CD4-positive, alpha-beta T cell (primary cell): ENCODE measurements around the gene GPR15LG. TPM values are rescaled to one million over a fixed set of nuclear protein-coding genes. Genes with fewer than 3 reads are reported as not detected.

Experiments
- ATAC-seq: fragments of 200-7000 bp; cut with Tn5 transposase; one replicate; pipeline ENCODE4 v1.10.0; 2022; ENCODE audit warnings: mild to moderate bottlenecking; ENCODE audit not compliant: poor library complexity
- CTCF ChIA-PET: fragments of 350-600 bp; sonication (Branson Sonifier 250); formaldehyde crosslinking; loops from one replicate; lab custom pipeline; 2021; ENCODE audit warnings: antibody characterized with exemption, inconsistent platforms; lab: Charles Lee
- POLR2A ChIA-PET: fragments of 350-600 bp; sonication (Branson Sonifier 250); formaldehyde crosslinking; loops from one replicate; lab custom pipeline; 2021; ENCODE audit warnings: antibody characterized with exemption, inconsistent platforms; lab: Charles Lee
- DNase-seq, 14 experiments: peaks; one replicate each; pipeline ENCODE4 v3.0.0-alpha.2; 2013 to 2020; ENCODE audit warnings: mixed read lengths in 2 of 14
- H3K27ac ChIP-seq, 2 donors: one replicate each; pipeline versions ENCODE4 v1.5.1 to v1.7.0; 2013; ENCODE audit warnings: low read length in 2 of 2, low read depth in 1 of 2, mild to moderate bottlenecking in 1 of 2
- H3K27me3 ChIP-seq, 2 experiments: 1 replicate in 1 of 2; 2 replicates in 1 of 2; pipeline versions ENCODE4 v1.6.1 to v1.7.0; 2013; ENCODE audit warnings: low read length in 2 of 2, control low read depth in 1 of 2, mild to moderate bottlenecking in 1 of 2, moderate library complexity in 1 of 2; ENCODE audit not compliant: insufficient read depth in 2 of 2, control insufficient read depth in 1 of 2
- H3K36me3 ChIP-seq: one replicate; pipeline ENCODE4 v1.6.1; 2013; ENCODE audit warnings: low read length, control low read depth; ENCODE audit not compliant: insufficient read depth
- H3K4me1 ChIP-seq: one replicate; pipeline ENCODE4 v1.6.1; 2013; ENCODE audit warnings: low read length, control low read depth; ENCODE audit not compliant: insufficient read depth
- H3K4me3 ChIP-seq: one replicate; pipeline ENCODE4 v1.5.1; 2013; ENCODE audit warnings: mild to moderate bottlenecking, low read length, moderate library complexity
- H3K9me3 ChIP-seq, 2 experiments: 1 replicate in 1 of 2; 2 replicates in 1 of 2; pipeline versions ENCODE4 v1.6.1 to v1.7.0; 2013; ENCODE audit warnings: low read length in 2 of 2, mild to moderate bottlenecking in 2 of 2, control low read depth in 1 of 2, moderate library complexity in 1 of 2; ENCODE audit not compliant: control insufficient read depth in 1 of 2, insufficient read depth in 1 of 2
- H3K27ac Mint-ChIP-seq: one replicate; pipeline ENCODE4 v1.8.0; 2020; ENCODE audit warnings: mixed read lengths
- H3K27me3 Mint-ChIP-seq: one replicate; pipeline ENCODE4 v1.8.0; 2021; ENCODE audit warnings: mixed read lengths
- H3K36me3 Mint-ChIP-seq: one replicate; pipeline ENCODE4 v1.8.0; 2021; ENCODE audit warnings: low read depth, mixed read lengths
- H3K4me1 Mint-ChIP-seq: one replicate; pipeline ENCODE4 v1.8.0; 2021; ENCODE audit warnings: low read depth, mixed read lengths
- H3K4me3 Mint-ChIP-seq: one replicate; pipeline ENCODE4 v1.8.0; 2020; ENCODE audit warnings: mild to moderate bottlenecking, mixed read lengths
- H3K9me3 Mint-ChIP-seq: one replicate; pipeline ENCODE4 v1.8.0; 2020; ENCODE audit warnings: mixed read lengths
- intact Hi-C, 2 experiments: fragments of 100-400 bp; cut with DNase I in 1 of 2; cut with micrococcal nuclease in 1 of 2; formaldehyde crosslinking; loops; one replicate each; pipeline versions ENCODE4 v1.15.1 to v1.9.0; 2023 to 2025; cut with DNase I, micrococcal nuclease
- total RNA-seq, 174 experiments: library from RNA in 2 of 174; stranded (reverse) in 2 of 174; gene quantifications; one replicate each; pipeline ENCODE4 v1.2.3 and lab custom pipeline; 2021 to 2026
- TF ChIP-seq, protein P1 (sequence below): fragments of 200-600 bp; IDR thresholded peaks from one replicate; pipeline ENCODE4 v1.8.0; 2022; ENCODE audit warnings: antibody characterized with exemption, mild to moderate bottlenecking

GPR15LG gene
- total RNA-seq, 2 experiments from 2014 or later: not detected

DNA sequence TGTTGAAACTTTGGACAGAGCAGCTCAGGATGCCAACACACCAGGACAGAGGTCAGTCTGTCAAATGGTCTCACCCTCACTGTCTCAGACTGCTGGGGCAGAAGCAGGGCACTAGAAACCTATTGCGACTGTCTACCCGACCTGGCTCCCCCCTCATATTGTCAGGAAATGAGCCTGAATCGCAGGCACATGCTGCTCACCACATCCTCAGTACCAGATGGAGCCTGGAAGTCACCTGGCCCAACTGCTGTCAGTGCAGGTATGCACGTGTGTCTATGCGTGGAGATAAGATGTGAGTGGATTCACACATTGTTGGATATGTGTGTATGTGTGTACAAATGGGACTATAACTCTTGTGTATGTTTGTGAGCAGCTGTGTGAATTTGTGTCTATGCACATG is 17.5 kb downstream of the GPR15LG start:
- no peaks in the 10 kb centered on the region for H3K36me3 ChIP-seq
- H3K27me3 ChIP-seq: peaks cover 27 to 28% of the 10 kb centered on the region in 2 experiments
- peaks cover 13% of the 10 kb centered on the region for H3K27me3 Mint-ChIP-seq
- H3K4me1 Mint-ChIP-seq: peaks cover 14% of the 10 kb centered on the region
- H3K4me3 ChIP-seq: no peak overlapping the region
- ChIA-PET POLR2A (interaction anchor here (0.8 to 2.4 kb wide), 4 partner anchors 13 to 52 kb away, joined by 3 to 9 read pairs (median 5); partner anchors contain the start of gene GHITM), CTCF (no interaction called here)
- H3K4me3 Mint-ChIP-seq: peak overlapping the region; percentile 4
- no peak overlapping the region for H3K27ac ChIP-seq
- peak overlapping the region; percentile 31 for H3K27ac Mint-ChIP-seq
- H3K36me3 Mint-ChIP-seq: no peaks in the 10 kb centered on the region
- H3K9me3 Mint-ChIP-seq: no peaks in the 10 kb centered on the region
- DNase-seq: peak in 7 of 14 experiments; percentile 28 to 61 (median 48)
- TF ChIP-seq, protein P1, sequence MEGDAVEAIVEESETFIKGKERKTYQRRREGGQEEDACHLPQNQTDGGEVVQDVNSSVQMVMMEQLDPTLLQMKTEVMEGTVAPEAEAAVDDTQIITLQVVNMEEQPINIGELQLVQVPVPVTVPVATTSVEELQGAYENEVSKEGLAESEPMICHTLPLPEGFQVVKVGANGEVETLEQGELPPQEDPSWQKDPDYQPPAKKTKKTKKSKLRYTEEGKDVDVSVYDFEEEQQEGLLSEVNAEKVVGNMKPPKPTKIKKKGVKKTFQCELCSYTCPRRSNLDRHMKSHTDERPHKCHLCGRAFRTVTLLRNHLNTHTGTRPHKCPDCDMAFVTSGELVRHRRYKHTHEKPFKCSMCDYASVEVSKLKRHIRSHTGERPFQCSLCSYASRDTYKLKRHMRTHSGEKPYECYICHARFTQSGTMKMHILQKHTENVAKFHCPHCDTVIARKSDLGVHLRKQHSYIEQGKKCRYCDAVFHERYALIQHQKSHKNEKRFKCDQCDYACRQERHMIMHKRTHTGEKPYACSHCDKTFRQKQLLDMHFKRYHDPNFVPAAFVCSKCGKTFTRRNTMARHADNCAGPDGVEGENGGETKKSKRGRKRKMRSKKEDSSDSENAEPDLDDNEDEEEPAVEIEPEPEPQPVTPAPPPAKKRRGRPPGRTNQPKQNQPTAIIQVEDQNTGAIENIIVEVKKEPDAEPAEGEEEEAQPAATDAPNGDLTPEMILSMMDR: no peak
- peak; percentile 89 for ATAC-seq
- intact Hi-C loops: loop anchor here in 1 of 2 experiments (1.0 to 5.0 kb wide), 2 partner anchors 14 to 44 kb away; no protein-coding TSS in a partner anchor
- H3K4me1 ChIP-seq: peaks cover 37% of the 10 kb centered on the region
- peaks cover 0 to 11% of the 10 kb centered on the region in 2 experiments for H3K9me3 ChIP-seq

DNA sequence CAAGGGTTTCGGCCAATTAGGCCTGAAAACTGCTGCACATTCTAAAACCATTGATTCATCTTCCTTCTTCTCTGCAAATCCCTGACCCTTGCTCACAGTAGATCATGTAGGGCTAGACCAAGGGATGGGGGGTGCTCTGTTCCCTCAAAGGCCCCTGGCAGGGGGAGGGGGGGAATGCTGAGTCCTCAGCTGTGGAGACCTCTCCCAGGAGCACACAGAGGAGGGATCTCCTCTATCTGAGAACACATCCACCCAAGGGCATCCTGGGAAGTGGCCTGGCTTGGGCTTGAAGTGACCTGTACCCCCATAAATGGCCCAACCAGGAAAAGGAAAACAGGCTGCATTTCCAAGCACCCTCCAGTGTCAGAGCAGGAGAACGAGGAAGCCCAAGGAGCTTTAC is 19.7 kb downstream of the GPR15LG start:
- POLR2A ChIA-PET: interaction anchor here (1.6 kb wide), 1 partner anchor 55 kb away, joined by 6 read pairs; the partner anchor contains the start of gene GHITM
- TF ChIP-seq, protein P1: no peak
- H3K27me3 ChIP-seq: peaks cover 29 to 33% of the 10 kb centered on the region in 2 experiments

DNA sequence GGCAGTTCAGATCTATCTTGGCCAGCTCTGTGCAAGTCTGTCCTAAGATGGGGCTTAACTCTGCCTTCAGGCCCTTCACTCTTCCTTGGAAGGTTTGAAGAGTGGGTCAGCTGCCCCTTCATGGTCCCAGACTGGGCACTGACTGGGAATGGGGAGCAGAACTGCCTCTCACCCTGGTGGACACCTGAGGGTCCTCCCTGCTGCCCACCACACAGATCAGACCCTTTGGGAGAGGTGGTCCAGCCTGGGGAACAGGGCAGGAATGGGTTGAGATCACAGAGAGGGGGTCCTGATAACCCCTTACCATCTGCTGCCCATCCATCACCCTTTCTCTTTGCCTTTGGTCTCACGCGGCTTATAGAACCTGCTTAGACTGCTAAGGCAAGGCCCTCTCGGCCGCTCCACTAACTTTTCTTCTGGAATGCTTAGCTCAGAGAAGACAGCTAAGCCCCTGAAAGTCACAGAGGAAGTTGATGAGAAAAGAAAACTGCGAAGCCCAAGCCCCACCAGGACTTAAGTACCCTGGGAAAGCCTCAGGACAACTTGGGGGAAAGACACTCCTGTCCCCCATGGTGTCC is 20.3 kb downstream of the GPR15LG start:
- Mint-ChIP-seq H3K4me3 (peak overlapping the region; percentile 61), H3K27me3 (peaks cover 30% of the 10 kb centered on the region), H3K9me3 (no peaks in the 10 kb centered on the region), H3K27ac (no peak overlapping the region), H3K4me1 (peaks cover 14% of the 10 kb centered on the region), H3K36me3 (no peaks in the 10 kb centered on the region)
- H3K36me3 ChIP-seq: no peaks in the 10 kb centered on the region
- peaks cover 0 to 11% of the 10 kb centered on the region in 2 experiments for H3K9me3 ChIP-seq
- TF ChIP-seq, protein P1: no peak
- H3K27me3 ChIP-seq: peaks cover 29 to 35% of the 10 kb centered on the region in 2 experiments
- ChIA-PET CTCF (no interaction called here), POLR2A (interaction anchor here (1.0 to 1.6 kb wide), 2 partner anchors 16 to 55 kb away, joined by 4 to 6 read pairs; partner anchors contain the start of gene GHITM)
- peaks cover 37% of the 10 kb centered on the region for H3K4me1 ChIP-seq
- intact Hi-C loops: loop anchor here in 1 of 2 experiments (5.0 kb wide), 1 partner anchor 47 kb away; no protein-coding TSS in a partner anchor
- H3K27ac ChIP-seq: no peak overlapping the region
- H3K4me3 ChIP-seq: peak overlapping the region; percentile 34
- no peak for ATAC-seq
- peak in 1 of 14 experiments; percentile 30 for DNase-seq

More for the DNA sequence above, 19.7 kb downstream of the GPR15LG start:
- H3K27ac ChIP-seq: no peak overlapping the region
- H3K9me3 ChIP-seq: peaks cover 0 to 11% of the 10 kb centered on the region in 2 experiments
- no peak overlapping the region for H3K4me3 ChIP-seq
- CTCF ChIA-PET: no interaction called here
- no peak for DNase-seq
- Mint-ChIP-seq H3K27ac (no peak overlapping the region), H3K4me1 (peaks cover 14% of the 10 kb centered on the region), H3K9me3 (no peaks in the 10 kb centered on the region), H3K27me3 (peaks cover 27% of the 10 kb centered on the region), H3K4me3 (no peak overlapping the region), H3K36me3 (no peaks in the 10 kb centered on the region)
- no peaks in the 10 kb centered on the region for H3K36me3 ChIP-seq
- no peak for ATAC-seq
- intact Hi-C loops: loop anchor here in 1 of 2 experiments (5.0 kb wide), 1 partner anchor 46 kb away; no protein-coding TSS in a partner anchor
- H3K4me1 ChIP-seq: peaks cover 37% of the 10 kb centered on the region
